Measurements from ENCODE around the gene KCNH2.

Gene KCNH2

GRCh38 chr7:151011097-151011409 lies 32.9 kb upstream of the KCNH2 start:
- no peak for DNase-seq

- no peak for DNase-seq
These were observed 32.4 kb upstream of the KCNH2 start for GRCh38 chr7:151010307-151011096.

GRCh38 chr7:151010037-151010306 lies 31.9 kb upstream of the KCNH2 start:
- no peak for DNase-seq

- no peak for DNase-seq
These were observed 31.4 kb upstream of the KCNH2 start for GRCh38 chr7:151009327-151010036.

- DNase-seq = no peak
These were observed 30.6 kb upstream of the KCNH2 start for GRCh38 chr7:151008511-151009323.

- DNase-seq = no peak
These were observed 30.0 kb upstream of the KCNH2 start for GRCh38 chr7:151008143-151008510.

GRCh38 chr7:151007469-151007898 lies 29.4 kb upstream of the KCNH2 start:
- no peak for DNase-seq

- DNase-seq = no peak
These were observed 28.6 kb upstream of the KCNH2 start for GRCh38 chr7:151006590-151007300.

- DNase-seq = no peak
These were observed 27.4 kb upstream of the KCNH2 start for GRCh38 chr7:151005566-151005965.

GRCh38 chr7:151003572-151003971 lies 25.5 kb upstream of the KCNH2 start:
- no peak for DNase-seq

GRCh38 chr7:151001546-151001945 lies 23.4 kb upstream of the KCNH2 start:
- no peak for DNase-seq

GRCh38 chr7:151000897-151001495 lies 22.9 kb upstream of the KCNH2 start:
- DNase-seq = no peak

- DNase-seq = no peak
These were observed 21.5 kb upstream of the KCNH2 start for GRCh38 chr7:150999497-151000230.

GRCh38 chr7:150999001-150999400 lies 20.9 kb upstream of the KCNH2 start:
- no peak for DNase-seq

GRCh38 chr7:150998341-150998740 lies 20.2 kb upstream of the KCNH2 start:
- no peak for DNase-seq

- no peak for DNase-seq
These were observed 19.7 kb upstream of the KCNH2 start for GRCh38 chr7:150997817-150998216.

- no peak for DNase-seq
These were observed 19.0 kb upstream of the KCNH2 start for GRCh38 chr7:150997075-150997511.

GRCh38 chr7:150996376-150997074 lies 18.4 kb upstream of the KCNH2 start:
- DNase-seq = no peak

- DNase-seq = no peak
These were observed 16.9 kb upstream of the KCNH2 start for GRCh38 chr7:150994838-150995510.

GRCh38 chr7:150994141-150994837 lies 16.2 kb upstream of the KCNH2 start:
- DNase-seq = no peak

Measured in NCI-H446 (cell line).